Measurements from ENCODE around the gene NOS1AP. TPM values are rescaled to one million over a fixed set of nuclear protein-coding genes. Genes with fewer than 3 reads are reported as not detected.
A peak's percentile ranks its signal among the peaks of the same experiment; 100 is the strongest.

NOS1AP gene
- polyA plus RNA-seq, 6 donors from 2014 or later, result not detected

DNA sequence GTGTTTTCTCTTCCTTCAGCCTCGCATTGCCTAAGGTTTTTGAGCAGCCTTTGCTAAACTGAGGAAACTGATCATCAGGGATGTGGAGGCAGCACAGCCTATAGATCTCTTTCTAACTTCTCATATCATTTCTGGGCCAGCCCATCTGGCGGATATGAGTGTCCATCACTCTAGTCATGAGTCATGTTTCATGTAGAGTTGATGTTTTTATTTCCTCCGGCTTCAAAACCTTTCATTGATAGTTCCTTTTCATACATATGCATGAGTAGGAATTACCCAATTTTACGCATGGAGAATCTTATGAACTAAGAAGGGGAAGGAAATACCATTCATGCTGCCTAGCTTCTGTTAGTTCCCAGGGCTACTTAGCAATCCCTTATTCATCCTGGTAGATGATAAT lies 240.8 kb downstream of the NOS1AP start:
- DNase-seq (no peak), ATAC-seq (ENCODE audit: low read depth in 2 of 2) (no peak)
- H3K4me3 Mint-ChIP-seq, result no peak overlapping the region
- peaks cover 6 to 17% of the 10 kb centered on the region in 2 donors for H3K36me3 Mint-ChIP-seq
- H3K9me3 Mint-ChIP-seq, result peaks cover 11 to 34% (median 25%) of the 10 kb centered on the region in 7 donors
- peaks cover 8 to 20% (median 10%) of the 10 kb centered on the region in 3 donors for H3K27me3 Mint-ChIP-seq
- H3K27ac Mint-ChIP-seq, result no peak overlapping the region
- H3K4me1 Mint-ChIP-seq, result no peaks in the 10 kb centered on the region

- Mint-ChIP-seq H3K4me1 (no peaks in the 10 kb centered on the region), H3K27ac (no peak overlapping the region), H3K36me3 (peaks cover 0 to under 1% of the 10 kb centered on the region in 2 donors), H3K27me3 (peaks cover 15 to 25% (median 16%) of the 10 kb centered on the region in 3 donors), H3K9me3 (peaks cover 2 to 16% (median 10%) of the 10 kb centered on the region in 7 donors), H3K4me3 (peak overlapping the region in 1 of 8 donors; percentile 11)
- ATAC-seq (ENCODE audit: low read depth in 2 of 2) (no peak), DNase-seq (no peak)
Observed at GRCh38 chr1:162314206-162314605, 244.7 kb downstream of the NOS1AP start.

- peaks cover 18 to 32% (median 25%) of the 10 kb centered on the region in 3 donors for H3K27me3 Mint-ChIP-seq
- H3K27ac Mint-ChIP-seq, result no peak overlapping the region
- DNase-seq (no peak), ATAC-seq (ENCODE audit: low read depth in 2 of 2) (no peak)
- H3K36me3 Mint-ChIP-seq, result peaks cover 0 to 7% of the 10 kb centered on the region in 2 donors
- H3K4me3 Mint-ChIP-seq, result no peak overlapping the region
- peaks cover 0 to 8% (median 5%) of the 10 kb centered on the region in 7 donors for H3K9me3 Mint-ChIP-seq
- no peaks in the 10 kb centered on the region for H3K4me1 Mint-ChIP-seq
Observed at GRCh38 chr1:162315673-162316072, 246.2 kb downstream of the NOS1AP start.

DNA sequence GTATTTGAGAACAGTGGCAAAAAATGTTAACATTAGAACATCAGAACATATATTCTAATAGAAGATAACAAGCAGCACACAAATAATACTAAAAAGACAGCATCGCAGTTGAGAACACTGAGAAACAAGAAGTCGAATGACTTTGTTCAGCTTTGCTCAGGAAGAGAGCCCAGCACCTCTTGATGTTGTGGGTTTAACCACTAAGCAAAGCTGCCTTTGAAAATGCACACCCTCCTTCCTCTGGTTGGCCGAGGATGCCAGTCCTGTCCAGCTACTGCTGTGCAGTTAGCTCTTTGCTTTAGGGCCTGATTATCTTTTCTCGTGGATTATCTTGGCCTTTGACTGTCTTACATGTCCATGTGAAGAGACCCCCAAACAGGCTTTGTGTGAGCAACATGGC lies 246.7 kb downstream of the NOS1AP start:
- Mint-ChIP-seq H3K36me3 (peaks cover 0 to 7% of the 10 kb centered on the region in 2 donors), H3K4me3 (no peak overlapping the region), H3K4me1 (no peaks in the 10 kb centered on the region), H3K9me3 (peaks cover 0 to 7% (median 1%) of the 10 kb centered on the region in 7 donors), H3K27me3 (peaks cover 14 to 27% (median 25%) of the 10 kb centered on the region in 3 donors), H3K27ac (no peak overlapping the region)
- ATAC-seq (ENCODE audit: low read depth in 2 of 2) (no peak), DNase-seq (no peak)

DNA sequence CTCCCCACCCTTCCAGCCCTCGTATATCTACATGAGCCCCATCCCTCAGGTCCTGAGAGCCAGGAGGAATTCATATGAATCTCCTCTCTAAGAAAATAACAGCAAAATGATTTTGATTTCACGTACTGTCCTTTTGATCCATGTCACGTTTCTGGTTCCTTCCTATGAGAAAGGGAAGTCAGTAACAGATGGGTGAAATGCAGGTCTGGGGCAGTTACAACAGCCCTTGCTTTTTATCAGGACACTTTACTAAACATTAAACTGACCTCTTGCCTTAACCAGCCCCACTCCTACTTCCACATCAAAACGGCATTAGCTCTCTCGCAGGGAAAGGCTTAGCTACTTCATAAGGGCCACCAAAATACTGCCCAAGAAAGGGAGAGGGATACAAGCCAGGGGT lies 248.1 kb downstream of the NOS1AP start:
- Mint-ChIP-seq H3K4me3 (no peak overlapping the region), H3K9me3 (peaks cover 0 to 7% (median 0%) of the 10 kb centered on the region in 7 donors), H3K4me1 (no peaks in the 10 kb centered on the region), H3K27ac (no peak overlapping the region), H3K27me3 (peaks cover 14 to 31% (median 27%) of the 10 kb centered on the region in 3 donors), H3K36me3 (peaks cover 0 to 7% of the 10 kb centered on the region in 2 donors)
- DNase-seq (no peak), ATAC-seq (ENCODE audit: low read depth in 2 of 2) (no peak)

- H3K9me3 Mint-ChIP-seq, result peaks cover 0 to 2% (median 0%) of the 10 kb centered on the region in 7 donors
- no peak overlapping the region for H3K4me3 Mint-ChIP-seq
- H3K27me3 Mint-ChIP-seq, result peaks cover 11 to 33% (median 31%) of the 10 kb centered on the region in 3 donors
- peaks cover 0 to 7% of the 10 kb centered on the region in 2 donors for H3K36me3 Mint-ChIP-seq
- no peaks in the 10 kb centered on the region for H3K4me1 Mint-ChIP-seq
- DNase-seq, result no peak
- H3K27ac Mint-ChIP-seq, result no peak overlapping the region
- no peak for ATAC-seq (ENCODE audit: low read depth in 2 of 2)
Observed at GRCh38 chr1:162319493-162320175, 250.1 kb downstream of the NOS1AP start.

GRCh38 chr1:162321809-162322422 lies 252.4 kb downstream of the NOS1AP start:
- Mint-ChIP-seq H3K36me3 (peaks cover 0 to 7% of the 10 kb centered on the region in 2 donors), H3K4me1 (no peaks in the 10 kb centered on the region), H3K9me3 (peaks cover 0 to 2% (median 0%) of the 10 kb centered on the region in 7 donors), H3K4me3 (no peak overlapping the region), H3K27ac (no peak overlapping the region), H3K27me3 (peaks cover 11 to 53% (median 33%) of the 10 kb centered on the region in 3 donors)
- no peak for ATAC-seq (ENCODE audit: low read depth in 2 of 2)
- no peak for DNase-seq

DNA sequence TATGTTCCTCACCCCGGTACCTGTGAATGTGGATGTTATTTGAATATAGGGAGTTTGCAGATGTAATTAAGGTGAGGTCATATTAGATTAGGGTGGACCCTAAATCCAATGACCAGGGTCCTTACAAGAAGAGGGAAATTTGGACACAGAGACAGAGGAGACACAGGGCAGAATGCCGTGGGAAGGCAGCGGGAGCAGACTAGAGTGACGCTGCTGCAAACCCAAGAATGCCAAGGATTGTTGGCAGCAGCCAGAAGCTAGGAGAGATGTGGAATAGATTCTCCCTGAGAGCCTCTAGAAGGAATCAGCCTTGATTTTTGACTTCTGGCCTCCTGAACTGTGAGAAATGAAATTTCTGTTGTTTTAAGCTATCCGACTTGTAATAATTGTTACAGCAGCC lies 253.5 kb downstream of the NOS1AP start:
- H3K9me3 Mint-ChIP-seq, result peaks cover 0 to 2% (median 0%) of the 10 kb centered on the region in 7 donors
- ATAC-seq (ENCODE audit: low read depth in 2 of 2) (no peak), DNase-seq (no peak)
- peaks cover 0 to 7% of the 10 kb centered on the region in 2 donors for H3K36me3 Mint-ChIP-seq
- H3K4me1 Mint-ChIP-seq, result no peaks in the 10 kb centered on the region
- H3K27me3 Mint-ChIP-seq, result peaks cover 11 to 60% (median 31%) of the 10 kb centered on the region in 3 donors
- H3K4me3 Mint-ChIP-seq, result no peak overlapping the region
- no peak overlapping the region for H3K27ac Mint-ChIP-seq

DNA sequence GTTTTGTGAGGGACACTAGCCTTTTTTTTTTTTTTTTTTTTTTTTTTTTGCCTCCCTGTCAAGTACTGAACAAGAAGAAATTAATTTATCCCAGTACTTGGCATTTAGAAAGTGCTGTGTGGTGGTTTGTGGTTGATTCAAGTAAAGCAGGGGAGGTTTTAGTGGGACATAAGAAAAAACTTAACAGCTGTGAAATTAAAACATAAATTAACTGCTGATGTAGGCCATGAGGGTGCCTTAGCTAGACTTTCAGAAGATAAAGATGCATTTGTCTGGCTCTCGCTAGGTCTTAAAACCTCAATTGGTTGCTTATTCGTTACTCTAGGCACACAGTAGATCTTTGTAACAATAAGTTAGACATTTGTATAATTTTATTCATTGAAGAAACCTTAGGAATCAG lies 254.9 kb downstream of the NOS1AP start:
- Mint-ChIP-seq H3K36me3 (peaks cover 0 to 5% of the 10 kb centered on the region in 2 donors), H3K9me3 (no peaks in the 10 kb centered on the region), H3K27ac (no peak overlapping the region), H3K4me1 (no peaks in the 10 kb centered on the region), H3K27me3 (peaks cover 1 to 47% (median 18%) of the 10 kb centered on the region in 3 donors), H3K4me3 (no peak overlapping the region)
- DNase-seq (no peak), ATAC-seq (ENCODE audit: low read depth in 2 of 2) (no peak)

- DNase-seq (no peak), ATAC-seq (ENCODE audit: low read depth in 2 of 2) (no peak)
- H3K4me1 Mint-ChIP-seq, result no peaks in the 10 kb centered on the region
- peaks cover 7 to 40% (median 19%) of the 10 kb centered on the region in 3 donors for H3K27me3 Mint-ChIP-seq
- no peaks in the 10 kb centered on the region for H3K36me3 Mint-ChIP-seq
- no peak overlapping the region for H3K4me3 Mint-ChIP-seq
- no peaks in the 10 kb centered on the region for H3K9me3 Mint-ChIP-seq
- no peak overlapping the region for H3K27ac Mint-ChIP-seq
Observed at GRCh38 chr1:162326559-162326958, 257.1 kb downstream of the NOS1AP start.

DNA sequence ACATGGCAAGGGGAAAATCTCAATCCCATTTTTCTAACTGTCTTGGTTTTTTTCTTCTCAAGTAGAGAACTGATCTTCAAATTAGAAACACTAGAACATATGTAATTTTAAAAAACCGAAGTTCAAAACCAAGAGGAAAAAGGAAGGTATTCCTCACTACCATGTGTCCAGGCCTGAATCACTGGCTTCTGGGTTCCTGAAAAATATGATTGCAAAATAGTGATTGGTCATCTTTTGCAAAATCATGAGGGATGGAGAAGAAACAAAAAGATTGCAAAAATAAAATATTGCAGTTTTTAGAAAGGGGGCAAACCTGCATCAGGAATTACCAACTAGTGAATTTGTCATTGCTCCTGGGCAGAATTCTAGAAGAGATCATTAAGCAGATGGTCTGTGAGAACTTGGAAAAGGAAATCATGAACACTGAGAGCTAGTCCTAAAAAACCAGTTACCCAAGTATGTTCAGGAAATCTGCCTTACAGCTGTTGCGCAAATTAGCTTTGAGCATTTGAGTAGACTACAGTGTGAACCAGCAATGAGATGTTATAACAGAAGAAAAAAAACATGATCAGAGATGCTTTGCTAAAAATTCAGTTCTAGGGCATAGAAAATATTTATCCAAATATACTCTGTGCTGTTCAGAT lies 257.8 kb downstream of the NOS1AP start:
- no peaks in the 10 kb centered on the region for H3K9me3 Mint-ChIP-seq
- DNase-seq (no peak), ATAC-seq (ENCODE audit: low read depth in 2 of 2) (no peak)
- H3K36me3 Mint-ChIP-seq, result no peaks in the 10 kb centered on the region
- no peak overlapping the region for H3K27ac Mint-ChIP-seq
- H3K4me3 Mint-ChIP-seq, result no peak overlapping the region
- no peaks in the 10 kb centered on the region for H3K4me1 Mint-ChIP-seq
- H3K27me3 Mint-ChIP-seq, result peaks cover 13 to 40% (median 26%) of the 10 kb centered on the region in 3 donors

DNA sequence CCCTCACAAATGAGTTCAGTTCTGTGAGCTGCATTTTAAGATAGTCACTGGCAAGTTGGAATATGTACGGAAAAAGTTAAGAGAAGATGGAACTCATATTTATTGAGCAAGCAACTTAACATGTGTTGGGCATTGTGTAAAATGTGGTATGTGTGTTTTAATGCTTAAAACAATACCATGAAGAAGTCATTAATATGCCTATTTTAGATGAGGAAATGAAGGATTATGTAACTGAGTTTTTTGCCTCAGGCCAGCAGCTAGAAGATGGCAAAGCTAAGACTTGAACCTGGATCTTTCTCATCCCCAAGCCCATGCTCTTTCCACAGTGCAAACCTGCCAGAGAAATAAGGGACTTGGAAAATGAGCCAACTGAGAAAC lies 258.3 kb downstream of the NOS1AP start:
- Mint-ChIP-seq H3K4me3 (no peak overlapping the region), H3K27ac (no peak overlapping the region), H3K36me3 (no peaks in the 10 kb centered on the region), H3K9me3 (no peaks in the 10 kb centered on the region), H3K27me3 (peaks cover 13 to 38% (median 22%) of the 10 kb centered on the region in 3 donors), H3K4me1 (no peaks in the 10 kb centered on the region)
- DNase-seq (no peak), ATAC-seq (ENCODE audit: low read depth in 2 of 2) (no peak)

DNA sequence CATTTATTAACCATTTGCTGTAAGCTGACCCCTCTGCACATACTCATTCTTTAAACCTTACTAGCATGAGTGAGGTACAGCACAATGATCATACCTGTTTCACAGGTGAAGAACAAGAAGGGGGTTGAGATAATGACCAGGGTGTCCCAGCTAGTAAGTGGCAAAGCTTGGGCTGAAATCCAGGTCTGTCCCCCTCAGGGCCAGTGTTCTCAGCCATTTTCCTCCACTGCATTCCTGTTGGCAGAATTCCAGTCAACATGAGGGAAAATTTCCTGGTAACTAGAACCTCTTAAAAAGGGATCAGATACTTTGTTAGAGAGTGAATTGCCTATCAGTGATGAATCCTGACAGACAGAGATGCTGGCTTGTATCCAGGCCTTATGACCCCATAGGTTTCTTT lies 259.0 kb downstream of the NOS1AP start:
- no peak overlapping the region for H3K27ac Mint-ChIP-seq
- no peak overlapping the region for H3K4me3 Mint-ChIP-seq
- DNase-seq (no peak), ATAC-seq (ENCODE audit: low read depth in 2 of 2) (no peak)
- no peaks in the 10 kb centered on the region for H3K4me1 Mint-ChIP-seq
- H3K27me3 Mint-ChIP-seq, result peaks cover 13 to 34% (median 18%) of the 10 kb centered on the region in 3 donors
- no peaks in the 10 kb centered on the region for H3K9me3 Mint-ChIP-seq
- no peaks in the 10 kb centered on the region for H3K36me3 Mint-ChIP-seq

DNA sequence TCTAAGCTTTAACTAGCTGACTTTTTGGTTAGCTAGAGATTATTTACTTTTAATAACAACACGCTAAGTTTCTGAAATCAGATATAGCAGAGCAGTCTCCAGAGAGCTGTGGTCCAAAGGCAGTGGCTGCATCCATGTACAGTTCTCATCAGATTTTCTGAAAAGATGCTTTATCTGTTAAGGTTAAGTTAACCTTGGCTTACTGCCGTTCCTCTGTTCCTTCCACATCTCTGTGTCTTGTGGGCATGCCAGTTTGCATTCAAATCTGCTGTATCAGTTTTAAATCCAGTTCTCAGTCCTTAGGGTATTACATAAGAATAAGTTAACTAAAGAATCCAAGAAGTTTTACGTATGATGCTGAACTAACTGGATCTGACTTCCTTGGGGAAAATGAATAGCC lies 260.3 kb downstream of the NOS1AP start:
- DNase-seq, result no peak
- Mint-ChIP-seq H3K9me3 (no peaks in the 10 kb centered on the region), H3K36me3 (no peaks in the 10 kb centered on the region), H3K27ac (no peak overlapping the region), H3K27me3 (peaks cover 13 to 39% (median 19%) of the 10 kb centered on the region in 3 donors), H3K4me3 (no peak overlapping the region), H3K4me1 (no peaks in the 10 kb centered on the region)
- no peak for ATAC-seq (ENCODE audit: low read depth in 2 of 2)
